Germinal center (tissue), 1 donor: ENCODE results near the gene NFAM1.

Experiments
- DNase-seq: peaks from one replicate; pipeline ENCODE4 v3.0.0; 2012; ENCODE audit warnings: mixed read lengths, low spot score

Gene NFAM1

GRCh38 chr22:42334875-42335512, 97.2 kb downstream of the NFAM1 start:
- DNase-seq, result no peak

- DNase-seq, result no peak
These were observed 98.7 kb downstream of the NFAM1 start for GRCh38 chr22:42333544-42333943.

- no peak for DNase-seq
These were observed 100.1 kb downstream of the NFAM1 start for GRCh38 chr22:42332089-42332488.

- no peak for DNase-seq
These were observed 101.2 kb downstream of the NFAM1 start for GRCh38 chr22:42331014-42331413.
